ENCODE measurements around the gene CNNM4. TPM values are rescaled to one million over a fixed set of nuclear protein-coding genes. Genes with fewer than 3 reads are reported as not detected.

The CNNM4 gene
- total and polyA plus RNA-seq, 3 experiments from 2014 or later = 4.1 to 7.2 (median 6.9) TPM

DNA sequence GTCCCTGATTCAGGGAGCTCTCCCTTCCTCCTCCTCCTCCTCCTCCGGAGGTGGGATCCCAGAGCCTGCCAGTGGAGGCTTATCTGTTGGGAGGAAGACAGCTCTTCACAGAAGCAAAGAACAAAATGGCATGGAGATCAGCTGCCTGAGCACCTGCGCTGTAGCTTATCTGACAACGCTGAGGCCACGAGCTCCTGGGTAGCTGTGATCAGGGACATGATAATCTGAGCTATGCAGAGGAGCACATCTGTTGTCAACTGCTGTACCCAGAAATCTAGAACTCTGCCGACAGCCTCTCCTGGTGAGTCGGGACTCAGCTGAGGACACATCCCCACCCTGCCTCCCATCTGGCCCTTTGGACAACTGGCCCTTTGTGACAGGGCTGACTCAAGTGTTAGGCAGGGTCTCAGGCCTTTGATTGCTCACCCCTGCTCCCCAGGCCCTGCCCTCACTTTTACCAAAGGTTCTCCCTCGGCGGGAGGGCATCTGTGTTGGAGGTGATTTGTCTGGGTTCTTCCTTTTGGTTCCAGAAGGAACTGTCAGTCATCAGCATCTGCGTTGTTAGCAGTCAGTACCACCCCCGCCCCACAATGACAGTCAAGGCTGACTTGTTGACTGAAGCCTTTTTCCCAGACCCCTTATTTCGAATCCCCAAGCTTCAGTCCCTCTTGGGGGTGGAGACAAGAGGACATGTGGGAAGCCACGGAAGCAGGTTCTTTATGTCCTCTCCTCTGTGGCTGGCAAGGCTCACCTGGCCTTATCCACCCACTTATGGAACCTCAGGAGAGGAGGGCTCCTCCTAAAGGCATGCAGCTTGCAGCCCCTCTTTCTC is 49.5 kb downstream of the CNNM4 start:
- peak overlapping the region in 4 of 8 donors; percentile 6 to 47 (median 8) for H3K27ac Mint-ChIP-seq
- H3K27ac ChIP-seq (ENCODE audit: low read depth, low read length) = no peak overlapping the region
- POLR2A ChIA-PET = interaction anchor here (0.6 kb wide), 1 partner anchor 42 kb away, joined by 3 read pairs; no protein-coding TSS in a partner anchor

DNA sequence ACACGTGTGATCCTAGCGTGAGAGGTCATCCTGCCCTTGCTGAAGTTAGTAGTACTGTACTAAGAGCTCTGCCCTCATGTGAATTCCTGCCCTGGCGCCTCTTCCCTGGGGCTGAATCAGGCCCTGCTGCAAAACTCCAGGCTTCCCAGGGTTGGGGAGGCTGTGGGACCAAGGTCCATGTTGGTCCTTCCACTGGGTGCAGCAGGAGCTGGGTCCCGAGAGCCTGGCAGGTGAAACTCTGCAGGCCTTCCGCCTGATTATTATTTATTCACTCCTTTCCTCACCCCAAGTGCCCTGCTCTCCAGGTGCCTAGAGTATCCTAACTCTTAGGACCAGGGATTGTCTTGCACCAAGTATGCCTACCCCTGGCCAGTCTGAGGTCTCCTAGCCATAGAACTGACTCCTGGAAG is 50.1 kb downstream of the CNNM4 start:
- Histone ChIP-seq H3K9me3 (ENCODE audit: low read length) (no peaks in the 10 kb centered on the region), H3K27me3 (ENCODE audit: insufficient read depth, low read length, poor library complexity, severe bottlenecking) (no peaks in the 10 kb centered on the region), H3K4me3 (ENCODE audit: low read length) (no peak overlapping the region), H3K36me3 (ENCODE audit: insufficient read depth, low read length) (no peaks in the 10 kb centered on the region), H3K4me1 (ENCODE audit: insufficient read depth, low read length) (peaks cover 29% of the 10 kb centered on the region), H3K27ac (ENCODE audit: low read depth, low read length) (no peak overlapping the region)
- H3K4me3 Mint-ChIP-seq = peak overlapping the region in 1 of 7 donors; percentile 24
- H3K27ac Mint-ChIP-seq = peak overlapping the region in 3 of 8 donors; percentile 23 to 60 (median 38)
- peaks cover 43 to 68% (median 54%) of the 10 kb centered on the region in 3 donors for H3K4me1 Mint-ChIP-seq
- POLR2A ChIA-PET = no interaction called here
- H3K36me3 Mint-ChIP-seq = peaks cover 0 to 29% (median 5%) of the 10 kb centered on the region in 3 donors
- no peaks in the 10 kb centered on the region for H3K9me3 Mint-ChIP-seq
- DNase-seq = no peak
- CTCF ChIA-PET = interaction anchor here (1.4 kb wide), 1 partner anchor 47 kb away, joined by 5 read pairs; the partner anchor contains the start of gene ANKRD39
- H3K27me3 Mint-ChIP-seq = no peaks in the 10 kb centered on the region

More for the DNA sequence above, 49.5 kb downstream of the CNNM4 start:
- Mint-ChIP-seq H3K36me3 (peaks cover 0 to 26% (median 5%) of the 10 kb centered on the region in 3 donors), H3K9me3 (no peaks in the 10 kb centered on the region), H3K4me3 (no peak overlapping the region), H3K4me1 (peaks cover 39 to 65% (median 49%) of the 10 kb centered on the region in 3 donors), H3K27me3 (no peaks in the 10 kb centered on the region)
- H3K9me3 ChIP-seq (ENCODE audit: low read length) = no peaks in the 10 kb centered on the region
- no peak for DNase-seq
- no peaks in the 10 kb centered on the region for H3K36me3 ChIP-seq (ENCODE audit: insufficient read depth, low read length)
- no peak overlapping the region for H3K4me3 ChIP-seq (ENCODE audit: low read length)
- CTCF ChIA-PET = interaction anchor here (0.9 to 1.4 kb wide), 2 partner anchors 9 to 48 kb away, joined by 3 to 5 read pairs; partner anchors contain the start of gene ANKRD39
- peaks cover 27% of the 10 kb centered on the region for H3K4me1 ChIP-seq (ENCODE audit: insufficient read depth, low read length)
- H3K27me3 ChIP-seq (ENCODE audit: insufficient read depth, low read length, poor library complexity, severe bottlenecking) = no peaks in the 10 kb centered on the region

DNA sequence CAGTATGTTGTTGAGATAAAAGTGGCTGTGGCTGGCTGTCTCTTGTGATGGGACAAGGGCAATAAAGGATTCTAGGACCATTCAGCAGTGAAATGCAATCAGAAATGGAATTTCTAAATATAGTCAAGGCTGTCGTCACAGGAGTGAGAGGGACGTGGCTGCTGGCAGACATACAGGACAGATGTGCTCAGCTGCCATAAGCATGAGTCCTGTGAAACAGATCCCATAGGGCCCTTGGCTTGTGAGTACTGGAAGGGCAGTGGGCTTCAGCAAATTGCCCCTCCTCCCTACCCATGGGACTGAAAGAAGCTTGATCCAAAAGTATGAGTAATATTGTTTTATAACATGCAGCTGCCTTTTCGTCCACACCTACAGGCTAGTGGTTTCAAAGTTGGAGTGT is 51.2 kb downstream of the CNNM4 start:
- H3K9me3 ChIP-seq (ENCODE audit: low read length) = no peaks in the 10 kb centered on the region
- peaks cover 0 to 29% (median 2%) of the 10 kb centered on the region in 3 donors for H3K36me3 Mint-ChIP-seq
- no peaks in the 10 kb centered on the region for H3K27me3 Mint-ChIP-seq
- H3K9me3 Mint-ChIP-seq = no peaks in the 10 kb centered on the region
- H3K4me3 Mint-ChIP-seq = peak overlapping the region in 1 of 7 donors; percentile 31
- H3K36me3 ChIP-seq (ENCODE audit: insufficient read depth, low read length) = no peaks in the 10 kb centered on the region
- peaks cover 19% of the 10 kb centered on the region for H3K4me1 ChIP-seq (ENCODE audit: insufficient read depth, low read length)
- no peak overlapping the region for H3K4me3 ChIP-seq (ENCODE audit: low read length)
- DNase-seq = no peak
- H3K27ac ChIP-seq (ENCODE audit: low read depth, low read length) = no peak overlapping the region
- H3K27me3 ChIP-seq (ENCODE audit: insufficient read depth, low read length, poor library complexity, severe bottlenecking) = no peaks in the 10 kb centered on the region
- H3K4me1 Mint-ChIP-seq = peaks cover 33 to 58% (median 43%) of the 10 kb centered on the region in 3 donors
- ChIA-PET CTCF (interaction anchor here (1.5 to 2.0 kb wide), 2 partner anchors 11 to 45 kb away, joined by 4 to 10 read pairs; partner anchors contain the start of gene ANKRD39), POLR2A (no interaction called here)
- peak overlapping the region in 3 of 8 donors; percentile 32 to 83 (median 61) for H3K27ac Mint-ChIP-seq

DNA sequence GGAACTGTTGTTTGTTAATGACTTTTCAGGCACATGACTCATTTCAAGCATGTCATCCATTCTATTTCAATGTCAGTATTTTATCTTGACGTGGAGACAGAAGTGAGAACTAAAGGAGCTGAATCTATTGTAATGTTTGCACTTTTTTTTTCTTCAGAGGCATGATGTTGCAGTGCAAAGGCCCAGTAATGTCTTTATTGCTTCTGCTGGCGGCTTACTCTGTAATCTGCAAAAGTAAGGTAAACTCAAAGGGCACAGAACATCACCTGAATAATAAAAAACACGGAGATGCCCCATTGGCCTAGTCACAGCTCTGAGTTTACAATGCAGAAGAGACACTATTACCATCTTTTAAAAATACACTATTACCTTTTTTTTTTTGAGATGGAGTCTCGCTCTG is 53.0 kb downstream of the CNNM4 start:
- peak overlapping the region in 3 of 7 donors; percentile 15 to 69 (median 44) for H3K4me3 Mint-ChIP-seq
- POLR2A ChIA-PET = no interaction called here
- H3K4me1 Mint-ChIP-seq = peaks cover 34 to 57% (median 43%) of the 10 kb centered on the region in 3 donors

DNA sequence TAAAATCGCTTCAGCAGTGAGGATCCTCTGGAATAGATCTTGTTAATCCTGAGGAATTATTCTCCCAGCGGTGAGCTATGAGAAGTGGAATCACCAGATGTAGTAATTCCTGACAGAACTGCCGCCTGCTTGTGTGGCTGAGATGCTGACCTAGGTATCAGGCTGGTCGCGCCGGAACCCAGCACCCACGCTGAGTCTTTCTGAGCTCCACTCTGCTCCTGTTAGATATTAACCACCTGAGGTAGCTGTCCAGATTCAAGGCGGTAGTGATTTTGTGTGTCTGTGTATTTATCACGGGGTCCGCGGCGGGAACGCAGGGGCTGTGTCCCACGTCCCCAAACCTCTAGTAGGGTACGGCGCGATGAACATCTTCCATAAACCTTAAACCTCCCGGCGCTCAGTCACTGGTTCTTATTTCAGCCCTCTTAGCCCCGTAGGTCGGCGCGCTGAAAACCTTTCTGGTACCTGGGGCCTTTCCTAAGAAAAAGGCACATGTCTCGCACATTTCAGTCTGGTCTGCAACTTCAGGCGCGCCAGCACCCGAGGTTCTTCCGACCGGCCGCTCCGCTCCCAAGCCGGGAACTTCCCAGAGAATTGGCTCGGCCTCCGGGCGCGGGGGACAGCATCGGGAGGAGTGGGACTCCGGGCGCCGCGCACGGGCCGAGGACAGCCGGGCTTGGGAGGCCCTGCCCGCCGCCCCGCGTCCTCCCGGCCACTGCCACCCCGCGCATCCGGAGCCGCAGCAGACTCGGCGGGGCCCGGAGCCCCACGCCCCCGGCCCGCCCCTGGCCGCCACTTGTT is 54.8 kb downstream of the CNNM4 start:
- CTCF ChIA-PET = interaction anchor here (1.1 to 5.8 kb wide), 11 partner anchors 10 to 147 kb away, joined by 3 to 38 read pairs (median 7); partner anchors contain the start of genes ANKRD39 and CNNM4
- Histone ChIP-seq H3K4me3 (ENCODE audit: low read length) (peak overlapping the region; percentile 81), H3K9me3 (ENCODE audit: low read length) (no peaks in the 10 kb centered on the region), H3K27ac (ENCODE audit: low read depth, low read length) (peak overlapping the region; percentile 69), H3K36me3 (ENCODE audit: insufficient read depth, low read length) (peaks cover 5% of the 10 kb centered on the region), H3K27me3 (ENCODE audit: insufficient read depth, low read length, poor library complexity, severe bottlenecking) (no peaks in the 10 kb centered on the region), H3K4me1 (ENCODE audit: insufficient read depth, low read length) (peaks cover 40% of the 10 kb centered on the region)
- H3K9me3 Mint-ChIP-seq = no peaks in the 10 kb centered on the region
- H3K4me3 Mint-ChIP-seq = peak overlapping the region; percentile 92 to 97 (median 96)
- H3K27ac Mint-ChIP-seq = peak overlapping the region; percentile 56 to 96 (median 94)
- H3K27me3 Mint-ChIP-seq = peaks cover 0 to 1% of the 10 kb centered on the region in 2 donors
- peaks cover 0 to 53% (median 12%) of the 10 kb centered on the region in 3 donors for H3K36me3 Mint-ChIP-seq
- POLR2A ChIA-PET = interaction anchor here (0.6 to 3.0 kb wide), 13 partner anchors 10 to 280 kb away, joined by 3 to 40 read pairs (median 6); partner anchors contain the start of genes ANKRD39 and CNNM4
- DNase-seq = no peak
- peaks cover 53 to 72% (median 62%) of the 10 kb centered on the region in 3 donors for H3K4me1 Mint-ChIP-seq

More for the DNA sequence above, 53.0 kb downstream of the CNNM4 start:
- CTCF ChIA-PET = interaction anchor here (0.6 to 2.0 kb wide), 3 partner anchors 13 to 138 kb away, joined by 3 to 10 read pairs (median 4); partner anchors contain the start of gene ANKRD39
- H3K9me3 Mint-ChIP-seq = no peaks in the 10 kb centered on the region
- Histone ChIP-seq H3K36me3 (ENCODE audit: insufficient read depth, low read length) (no peaks in the 10 kb centered on the region), H3K27me3 (ENCODE audit: insufficient read depth, low read length, poor library complexity, severe bottlenecking) (no peaks in the 10 kb centered on the region), H3K9me3 (ENCODE audit: low read length) (no peaks in the 10 kb centered on the region), H3K27ac (ENCODE audit: low read depth, low read length) (no peak overlapping the region), H3K4me3 (ENCODE audit: low read length) (no peak overlapping the region), H3K4me1 (ENCODE audit: insufficient read depth, low read length) (peaks cover 21% of the 10 kb centered on the region)
- H3K27me3 Mint-ChIP-seq = no peaks in the 10 kb centered on the region
- DNase-seq = no peak
- H3K27ac Mint-ChIP-seq = peak overlapping the region in 2 of 8 donors; percentile 47 to 63
- peaks cover 0 to 43% (median 4%) of the 10 kb centered on the region in 3 donors for H3K36me3 Mint-ChIP-seq

DNA sequence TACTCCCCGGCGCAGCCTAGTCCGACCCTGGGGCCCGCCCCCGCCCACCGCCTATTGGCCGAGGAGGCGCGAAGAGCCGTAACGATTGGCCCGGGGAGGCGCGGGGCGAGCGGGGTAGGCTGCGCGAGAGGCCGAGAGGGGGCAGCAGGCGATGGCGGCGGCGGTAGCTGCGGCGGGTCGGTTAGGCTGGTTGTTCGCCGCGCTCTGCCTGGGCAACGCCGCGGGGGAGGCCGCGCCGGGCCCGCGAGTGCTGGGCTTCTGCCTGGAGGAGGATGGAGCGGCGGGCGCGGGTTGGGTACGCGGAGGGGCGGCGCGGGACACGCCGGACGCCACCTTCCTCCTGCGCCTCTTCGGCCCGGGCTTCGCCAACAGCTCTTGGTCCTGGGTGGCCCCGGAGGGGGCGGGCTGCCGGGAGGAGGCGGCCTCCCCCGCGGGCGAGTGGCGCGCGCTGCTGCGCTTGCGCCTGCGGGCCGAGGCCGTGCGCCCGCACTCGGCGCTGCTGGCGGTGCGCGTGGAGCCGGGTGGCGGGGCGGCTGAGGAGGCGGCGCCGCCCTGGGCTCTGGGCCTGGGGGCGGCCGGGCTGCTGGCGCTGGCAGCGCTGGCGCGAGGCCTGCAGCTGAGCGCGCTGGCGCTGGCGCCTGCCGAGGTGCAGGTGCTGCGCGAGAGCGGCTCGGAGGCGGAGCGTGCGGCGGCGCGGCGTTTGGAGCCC is 55.6 kb downstream of the CNNM4 start, which contains the start of gene CNNM3:
TSS of gene CNNM3 (plus strand) at position 142 of the 709 bp plus-strand sequence. CDS start at position 152, 10 bp downstream.
- Histone ChIP-seq H3K4me3 (ENCODE audit: low read length) (peak within 1 kb of the TSS; percentile 84), H3K9me3 (ENCODE audit: low read length) (no peaks in the 10 kb centered on the region), H3K36me3 (ENCODE audit: insufficient read depth, low read length) (peaks cover 5% of the 10 kb centered on the region), H3K27ac (ENCODE audit: low read depth, low read length) (peak within 1 kb of the TSS; percentile 69), H3K27me3 (ENCODE audit: insufficient read depth, low read length, poor library complexity, severe bottlenecking) (no peaks in the 10 kb centered on the region), H3K4me1 (ENCODE audit: insufficient read depth, low read length) (peaks cover 48% of the 10 kb centered on the region)
- peaks cover 60 to 76% (median 68%) of the 10 kb centered on the region in 3 donors for H3K4me1 Mint-ChIP-seq
- POLR2A ChIA-PET = interaction anchor here (0.6 to 3.0 kb wide), 15 partner anchors 10 to 296 kb away, joined by 3 to 40 read pairs (median 4); partner anchors contain the start of genes ANKRD39 and CNNM4
- H3K9me3 Mint-ChIP-seq = no peaks in the 10 kb centered on the region
- CTCF ChIA-PET = interaction anchor here (0.6 to 5.8 kb wide), 13 partner anchors 9 to 147 kb away, joined by 3 to 38 read pairs (median 6); partner anchors contain the start of genes ANKRD39 and CNNM4
- DNase-seq = peak; percentile 91 to 96 (median 94)
- peak within 1 kb of the TSS; percentile 56 to 96 (median 94) for H3K27ac Mint-ChIP-seq
- peaks cover 0 to 1% of the 10 kb centered on the region in 2 donors for H3K27me3 Mint-ChIP-seq
- H3K4me3 Mint-ChIP-seq = peak within 1 kb of the TSS; percentile 92 to 97 (median 96)
- peaks cover 0 to 53% (median 12%) of the 10 kb centered on the region in 3 donors for H3K36me3 Mint-ChIP-seq
